T-cell (primary cell): ENCODE measurements around the gene CARD18. TPM values are rescaled to one million over a fixed set of nuclear protein-coding genes. Genes with fewer than 3 reads are reported as not detected.
"Not testable (repeated sequence)": the region's sequence is repeated elsewhere in the genome, so short reads cannot be mapped to it uniquely, and the experiment has no call there.

Source experiments
- ATAC-seq, 4 experiments: fragments of 200-7000 bp in 3 of 4; fragments of 150-1000 bp in 1 of 4; cut with Tn5 transposase; replicated peaks in 1 of 4; 1 replicate in 3 of 4; 2 replicates in 1 of 4; pipeline ENCODE4 v1.10.0; 2021; ENCODE audit warnings: moderate library complexity in 3 of 4, mild to moderate bottlenecking in 2 of 4, moderate number of reproducible peaks in 1 of 4
- CTCF ChIA-PET, 2 donors: fragments of 300-600 bp; sonication (Branson Sonifier 250); formaldehyde crosslinking; loops; one replicate each; lab custom pipeline; 2022; ENCODE audit warnings: antibody characterized with exemption in 2 of 2; lab: Charles Lee
- POLR2A ChIA-PET, 2 donors: fragments of 300-600 bp; sonication (Branson Sonifier 250); formaldehyde crosslinking; loops; one replicate each; lab custom pipeline; 2022; ENCODE audit warnings: antibody characterized with exemption in 2 of 2; lab: Charles Lee
- DNase-seq, 35 experiments: peaks; one replicate each; pipeline versions ENCODE4 v3.0.0 to v3.0.0-alpha.2; 2013 to 2023
- H3K27ac ChIP-seq: one replicate; pipeline ENCODE4 v1.5.1; 2013; ENCODE audit warnings: low read length
- H3K27me3 ChIP-seq, 2 experiments: replicated peaks in 1 of 2; 1 replicate in 1 of 2; 2 replicates in 1 of 2; pipeline versions ENCODE4 v1.6.1 to v1.7.0; 2013; ENCODE audit warnings: low read length in 1 of 2, mixed read lengths in 1 of 2; ENCODE audit not compliant: control insufficient read depth in 2 of 2, insufficient read depth in 2 of 2; ENCODE audit errors: extremely low read depth in 1 of 2
- H3K36me3 ChIP-seq, 2 donors: 1 replicate in 1 of 2; 2 replicates in 1 of 2; pipeline versions ENCODE4 v1.6.1 to v1.7.0; 2013; ENCODE audit warnings: low read length in 1 of 2; ENCODE audit not compliant: control insufficient read depth in 2 of 2, insufficient read depth in 1 of 2; ENCODE audit errors: extremely low read depth in 1 of 2
- H3K4me1 ChIP-seq, 2 experiments: 1 replicate in 1 of 2; 2 replicates in 1 of 2; pipeline versions ENCODE4 v1.6.1 to v1.7.0; 2013; ENCODE audit warnings: low read length in 2 of 2, mixed read lengths in 1 of 2; ENCODE audit not compliant: insufficient read depth in 2 of 2, control insufficient read depth in 1 of 2; ENCODE audit errors: extremely low read depth in 1 of 2
- H3K4me3 ChIP-seq, 2 donors: 1 replicate in 1 of 2; 2 replicates in 1 of 2; pipeline versions ENCODE4 v1.5.1 to v1.7.0; 2013; ENCODE audit warnings: mild to moderate bottlenecking in 2 of 2, low read length in 1 of 2, moderate library complexity in 1 of 2; ENCODE audit not compliant: control insufficient read depth in 1 of 2; ENCODE audit errors: extremely low read depth in 1 of 2
- H3K9me3 ChIP-seq: 2 replicates; pipeline ENCODE4 v1.7.0; 2013
- H3K27ac Mint-ChIP-seq, 2 donors: one replicate each; pipeline ENCODE4 v1.8.0; 2020 to 2021; ENCODE audit warnings: mild to moderate bottlenecking in 2 of 2, mixed read lengths in 2 of 2
- H3K27me3 Mint-ChIP-seq, 2 donors: one replicate each; pipeline ENCODE4 v1.8.0; 2021 to 2022; ENCODE audit warnings: mixed read lengths in 2 of 2
- H3K36me3 Mint-ChIP-seq: one replicate; pipeline ENCODE4 v1.8.0; 2021; ENCODE audit warnings: mixed read lengths
- H3K4me1 Mint-ChIP-seq, 3 donors: one replicate each; pipeline ENCODE4 v1.8.0; 2020 to 2022; ENCODE audit warnings: mixed read lengths in 3 of 3, mild to moderate bottlenecking in 1 of 3
- H3K4me3 Mint-ChIP-seq, 3 donors: one replicate each; pipeline ENCODE4 v1.8.0; 2020 to 2022; ENCODE audit warnings: mild to moderate bottlenecking in 3 of 3, mixed read lengths in 3 of 3, moderate library complexity in 3 of 3
- H3K9me3 Mint-ChIP-seq, 3 donors: one replicate each; pipeline ENCODE4 v1.8.0; 2020 to 2022; ENCODE audit warnings: mixed read lengths in 3 of 3
- WGBS: methylation state at CpG from one replicate; pipeline ENCODE4 v1.1.5; 2013; ENCODE audit warnings: missing lambda C conversion rate; ENCODE audit not compliant: insufficient coverage; 5-methylcytosine and 5-hydroxymethylcytosine counted together
- total RNA-seq, 35 experiments: library from RNA in 6 of 35; stranded (reverse) in 6 of 35; fragments of 120-200 nt in 1 of 35; gene quantifications; one replicate each; pipeline versions ENCODE4 v1.2.1 to v1.2.4 and lab custom pipeline; 2013 to 2026

CARD18 gene
- total RNA-seq, 5 donors from 2014 or later (not counting 1 experiment from before 2014, with no cell fraction given) = not detected

DNA sequence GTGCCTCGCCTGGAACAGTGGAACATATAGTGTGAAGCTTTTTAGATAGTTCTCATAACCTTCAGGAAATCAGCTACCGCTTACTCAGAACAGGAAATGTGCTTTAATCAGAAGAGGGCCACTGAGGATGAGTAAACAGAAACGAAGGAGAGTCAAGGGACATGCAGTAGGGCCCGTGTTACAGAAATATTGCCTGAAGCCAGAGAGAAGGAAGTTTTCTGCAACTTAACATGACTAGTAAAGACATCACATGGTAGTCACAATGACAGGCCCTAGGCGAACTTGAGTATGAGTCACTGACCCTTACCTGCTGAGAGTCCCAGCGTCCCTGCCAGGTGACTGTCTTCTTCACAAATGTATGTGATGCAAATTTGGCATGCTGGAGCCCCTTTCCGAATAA, 39.4 kb downstream of the CARD18 start:
- POLR2A ChIA-PET = no interaction called here
- DNase-seq (peak in 2 of 35 experiments; percentile 8 to 41), ATAC-seq (peak; percentile 78 to 86 (median 82))
- Histone ChIP-seq H3K4me3 (peak overlapping the region in 1 of 2 donors; percentile 20), H3K36me3 (no peaks in the 10 kb centered on the region), H3K4me1 (peaks cover 0 to 4% of the 10 kb centered on the region in 2 experiments), H3K27ac (peak overlapping the region; percentile 30), H3K27me3 (no peaks in the 10 kb centered on the region), H3K9me3 (no peaks in the 10 kb centered on the region)
- H3K27me3 Mint-ChIP-seq = no peaks in the 10 kb centered on the region
- CTCF ChIA-PET = interaction anchor here in 1 of 2 donors (0.6 kb wide), 1 partner anchor 382 kb away, joined by 4 read pairs; no protein-coding TSS in a partner anchor
- H3K27ac Mint-ChIP-seq = peak overlapping the region; percentile 79 to 95
- peaks cover 27 to 43% (median 38%) of the 10 kb centered on the region in 3 donors for H3K4me1 Mint-ChIP-seq
- 28% methylated on average over 5 of the region's 7 CpGs for WGBS
- H3K9me3 Mint-ChIP-seq = peaks cover under 1 to 3% (median 2%) of the 10 kb centered on the region in 3 donors
- H3K36me3 Mint-ChIP-seq = no peaks in the 10 kb centered on the region
- peak overlapping the region; percentile 70 to 74 (median 71) for H3K4me3 Mint-ChIP-seq

DNA sequence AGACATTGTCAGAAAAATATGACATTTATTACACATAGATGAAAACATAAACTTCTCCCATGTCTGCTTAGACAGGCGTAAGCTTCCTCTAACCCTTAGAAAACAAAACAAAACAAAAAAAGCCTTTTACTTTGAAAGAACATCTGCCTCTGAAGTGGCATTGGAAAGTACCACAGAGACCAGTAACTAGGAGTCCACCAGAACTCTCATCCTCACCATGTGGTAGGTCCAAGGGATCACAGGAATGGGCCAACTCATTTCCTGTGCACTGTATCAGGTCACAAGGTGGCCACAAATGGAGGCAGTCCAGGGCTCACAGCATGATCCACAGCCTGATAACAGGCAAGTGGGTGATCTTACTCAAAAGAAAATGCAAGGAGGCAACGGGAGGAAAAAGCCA, 40.0 kb downstream of the CARD18 start:
- ATAC-seq = peak; percentile 24 to 58 (median 40)
- Mint-ChIP-seq H3K4me1 (peaks cover 27 to 38% (median 35%) of the 10 kb centered on the region in 3 donors), H3K27ac (peak overlapping the region; percentile 79 to 95), H3K4me3 (peak overlapping the region; percentile 70 to 74 (median 71))
- peak overlapping the region; percentile 41 for H3K27ac ChIP-seq
- H3K27me3 Mint-ChIP-seq, H3K9me3 ChIP-seq, H3K36me3 ChIP-seq, H3K4me1 ChIP-seq, H3K27me3 ChIP-seq, H3K36me3 Mint-ChIP-seq, H3K9me3 Mint-ChIP-seq, H3K4me3 ChIP-seq, POLR2A ChIA-PET: not testable (repeated sequence)
- peak in 1 of 35 experiments; percentile 2 for DNase-seq
- CTCF ChIA-PET = interaction anchor here in 1 of 2 donors (0.6 kb wide), 1 partner anchor 382 kb away, joined by 4 read pairs; no protein-coding TSS in a partner anchor
- WGBS = no CpG with 5 or more reads among the region's 2 CpGs

DNA sequence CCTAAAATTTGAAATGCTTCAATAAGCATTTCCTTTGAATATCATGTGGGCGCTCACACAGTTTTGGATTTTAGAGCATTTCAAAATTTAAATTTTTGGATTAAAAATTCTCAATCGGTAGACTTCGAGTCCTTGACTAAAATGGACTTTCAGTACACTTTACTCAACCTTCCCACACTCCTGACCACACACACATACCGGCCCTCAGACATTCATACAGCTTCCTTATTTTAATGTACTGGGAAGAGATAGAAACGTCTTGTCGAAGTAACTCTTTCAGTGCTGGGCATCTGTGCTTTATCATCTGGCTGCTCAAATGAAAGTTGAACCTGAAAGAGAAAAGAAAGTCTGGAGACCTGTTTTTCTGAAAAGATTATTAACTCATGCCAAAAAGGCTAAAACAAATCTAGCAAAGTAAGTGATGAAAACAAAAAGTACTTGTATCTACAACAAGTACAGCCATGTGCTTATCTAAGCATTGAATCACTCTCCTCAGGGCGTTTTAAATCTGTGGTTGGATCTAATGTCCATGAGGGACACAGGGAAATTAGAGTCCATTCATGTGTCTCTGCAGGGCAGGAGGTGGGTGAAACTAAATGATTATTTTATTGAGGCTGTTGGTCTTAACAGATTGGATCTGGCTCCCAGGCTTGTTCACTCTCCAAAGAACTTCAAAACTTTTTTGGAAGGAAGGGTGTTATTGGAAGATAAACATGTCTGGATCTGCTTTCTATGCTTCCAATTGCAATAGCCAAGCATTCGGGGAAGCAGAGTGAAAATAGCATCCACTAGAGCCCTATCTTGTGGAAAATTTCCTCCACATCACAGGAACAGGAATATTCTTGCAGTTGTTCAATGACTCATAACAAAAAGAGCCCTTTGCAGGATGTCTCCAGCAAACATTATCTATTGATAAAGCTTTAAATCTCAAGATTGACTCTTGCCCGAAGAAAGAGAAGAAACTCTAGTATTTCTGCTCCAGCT, 47.0 kb downstream of the CARD18 start:
- H3K4me3 ChIP-seq = no peak overlapping the region
- DNase-seq (no peak), ATAC-seq (no peak)
- H3K9me3 ChIP-seq = no peaks in the 10 kb centered on the region
- H3K27me3 Mint-ChIP-seq = peaks cover 0 to 3% of the 10 kb centered on the region in 2 donors
- no peaks in the 10 kb centered on the region for H3K4me1 ChIP-seq
- ChIA-PET POLR2A (no interaction called here), CTCF (no interaction called here)
- H3K4me1 Mint-ChIP-seq = no peaks in the 10 kb centered on the region
- H3K27ac ChIP-seq = no peak overlapping the region
- no peak overlapping the region for H3K27ac Mint-ChIP-seq
- no peak overlapping the region for H3K4me3 Mint-ChIP-seq
- H3K9me3 Mint-ChIP-seq = peaks cover 0 to 3% (median 0%) of the 10 kb centered on the region in 3 donors
- H3K36me3 Mint-ChIP-seq = peaks cover 3% of the 10 kb centered on the region
- no peaks in the 10 kb centered on the region for H3K27me3 ChIP-seq
- no peaks in the 10 kb centered on the region for H3K36me3 ChIP-seq
- 83% methylated on average over 1 of the region's 9 CpGs for WGBS

Other genes with a start within 250 kb of the CARD18 start
- not detected for gene CASP12, start 241.3 kb downstream of the CARD18 start, total RNA-seq
- gene CASP4, start 171.2 kb downstream of the CARD18 start, total RNA-seq = 10 to 100 TPM; 70.3 to 95.8 (median 80.2) TPM
- under 1 TPM in 1 of 5 donors, not detected in 4; 0.38 TPM for gene CASP5, start 116.6 kb downstream of the CARD18 start, total RNA-seq
- 10 to 100 TPM; 45.5 to 69.7 (median 53.3) TPM for gene CASP1, start 104.6 kb downstream of the CARD18 start, total RNA-seq
- 10 to 100 TPM; 39.0 to 52.3 (median 44.9) TPM for gene CARD16, start 94.4 kb downstream of the CARD18 start, total RNA-seq